GM23248 (cell line): ENCODE data around the gene CRHR2.

Experiments used
- EZH2 ChIP-seq: fragments of 200-600 bp; sonication (generic); IDR thresholded peaks from 2 replicates; pipeline ENCODE4 v1.6.1; 2018; ENCODE audit warnings: antibody characterized with exemption, mild to moderate bottlenecking; ENCODE audit not compliant: insufficient read depth, poor library complexity, severe bottlenecking
- EZH2phosphoT487 ChIP-seq: fragments of 200-600 bp; sonication (generic); IDR thresholded peaks from 2 replicates; pipeline ENCODE4 v1.6.1; 2018; ENCODE audit warnings: antibody characterized with exemption, moderate library complexity, mild to moderate bottlenecking, low read depth; ENCODE audit not compliant: insufficient read depth

DNA sequence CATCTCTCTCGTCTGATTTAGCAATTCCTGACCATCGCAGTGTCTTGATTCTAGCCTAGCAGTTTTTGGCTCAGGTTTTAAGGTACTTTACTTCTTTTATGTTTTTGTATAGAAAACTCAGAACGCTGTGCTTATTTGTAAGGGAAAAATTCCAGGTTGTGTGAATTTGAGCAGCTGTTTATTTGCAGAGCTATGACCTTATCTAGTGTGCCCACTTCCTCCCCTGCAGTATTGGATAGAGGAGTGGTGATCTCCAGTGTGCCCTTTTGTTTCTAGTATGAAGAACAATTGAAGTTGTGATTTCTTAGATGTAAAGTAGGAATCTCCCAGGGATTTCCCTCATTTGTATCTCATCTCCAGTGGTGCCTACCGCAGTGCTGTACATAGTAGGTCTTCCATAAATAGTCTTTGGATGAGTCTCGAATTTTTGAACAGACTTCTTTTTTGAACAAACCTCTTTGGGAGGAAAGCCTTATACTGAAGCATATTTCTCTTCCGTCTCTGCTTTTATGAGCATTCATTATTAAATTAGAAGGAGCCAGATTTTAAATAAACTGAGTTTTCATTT is 47.5 kb downstream of the CRHR2 start:
- no peak for TF ChIP-seq EZH2phosphoT487
- TF ChIP-seq EZH2: no peak
